Retinal pigment epithelial cell (primary cell): ENCODE measurements around the gene ADGRD1.

Experiments
- DNase-seq: peaks from one replicate; pipeline ENCODE4 v3.0.0-alpha.2; 2010; ENCODE audit warnings: low read depth
- H3K4me3 ChIP-seq: 2 replicates; pipeline ENCODE4 v1.5.1; 2011; ENCODE audit warnings: mild to moderate bottlenecking, low read length, control low read depth, moderate library complexity
- CTCF ChIP-seq: conservative IDR thresholded peaks from 2 replicates; pipeline ENCODE4 v1.5.1; 2011; ENCODE audit warnings: low read depth, low read length, control low read depth, inconsistent platforms

ADGRD1 gene

GRCh38 chr12:131133994-131134393 lies 180.3 kb downstream of the ADGRD1 start:
- H3K4me3 ChIP-seq, result no peak overlapping the region
- TF ChIP-seq CTCF, result no peak
- DNase-seq, result no peak

GRCh38 chr12:131134523-131135310 lies 181.0 kb downstream of the ADGRD1 start:
- DNase-seq, result no peak
- no peak overlapping the region for H3K4me3 ChIP-seq
- TF ChIP-seq CTCF, result no peak

GRCh38 chr12:131135311-131135785 lies 181.6 kb downstream of the ADGRD1 start:
- TF ChIP-seq CTCF, result no peak
- H3K4me3 ChIP-seq, result no peak overlapping the region
- no peak for DNase-seq

- no peak for DNase-seq
- TF ChIP-seq CTCF, result no peak
- no peak overlapping the region for H3K4me3 ChIP-seq
Measured at GRCh38 chr12:131135786-131136538, 182.3 kb downstream of the ADGRD1 start.

GRCh38 chr12:131136539-131136872 lies 182.8 kb downstream of the ADGRD1 start:
- no peak for TF ChIP-seq CTCF
- H3K4me3 ChIP-seq, result no peak overlapping the region
- no peak for DNase-seq

- no peak overlapping the region for H3K4me3 ChIP-seq
- TF ChIP-seq CTCF, result no peak
- no peak for DNase-seq
Measured at GRCh38 chr12:131137009-131137835, 183.5 kb downstream of the ADGRD1 start.
